ENCODE data around the gene CCPG1. TPM values are rescaled to one million over a fixed set of nuclear protein-coding genes. Genes with fewer than 3 reads are reported as not detected.

The CCPG1 gene
- total and polyA plus RNA-seq, 10 of the 15 experiments (the other 5 are each of a cell fraction or from before 2014, with no cell fraction given), result 5.1 to 15.8 (median 10.0) TPM

DNA sequence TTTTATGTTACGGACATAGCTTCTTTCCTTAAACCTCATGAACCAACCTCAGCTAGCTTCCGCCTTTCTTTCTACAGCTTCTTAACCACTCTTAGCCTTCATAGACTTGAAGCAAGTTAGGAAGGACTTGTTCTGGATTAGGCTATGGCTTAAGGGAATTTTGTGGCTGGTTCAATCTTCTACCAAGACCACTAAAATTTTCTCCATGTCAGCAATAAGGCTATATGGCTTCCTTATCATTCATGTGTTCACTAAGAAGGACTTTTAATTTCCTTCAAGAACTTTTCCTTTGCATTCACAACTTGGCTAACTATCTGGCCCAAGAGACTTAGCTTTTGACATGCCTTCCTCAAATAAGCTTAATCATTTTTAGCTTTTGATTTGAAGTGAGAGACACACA lies 24.5 kb downstream of the CCPG1 start:
- peaks cover 0 to 8% of the 10 kb centered on the region in 2 experiments; a peak in 1 of 4 replicates for H3K36me3 ChIP-seq (ENCODE audit: control insufficient read depth in 2 of 2, insufficient read depth in 2 of 2, low read length in 1 of 2)
- no peak overlapping the region for H3K9ac ChIP-seq (ENCODE audit: control insufficient read depth, insufficient read depth, low read length)
- POLR2A ChIA-PET, result no interaction called here
- TF ChIP-seq BACH1 (IDR thresholded peaks at IDR 0.05; ENCODE audit: borderline replicate concordance), result no peak
- TF ChIP-seq FOS (IDR thresholded peaks at IDR 0.05; ENCODE audit: borderline replicate concordance, extremely low read depth, insufficient read length), result no peak
- TF ChIP-seq, protein P1, sequence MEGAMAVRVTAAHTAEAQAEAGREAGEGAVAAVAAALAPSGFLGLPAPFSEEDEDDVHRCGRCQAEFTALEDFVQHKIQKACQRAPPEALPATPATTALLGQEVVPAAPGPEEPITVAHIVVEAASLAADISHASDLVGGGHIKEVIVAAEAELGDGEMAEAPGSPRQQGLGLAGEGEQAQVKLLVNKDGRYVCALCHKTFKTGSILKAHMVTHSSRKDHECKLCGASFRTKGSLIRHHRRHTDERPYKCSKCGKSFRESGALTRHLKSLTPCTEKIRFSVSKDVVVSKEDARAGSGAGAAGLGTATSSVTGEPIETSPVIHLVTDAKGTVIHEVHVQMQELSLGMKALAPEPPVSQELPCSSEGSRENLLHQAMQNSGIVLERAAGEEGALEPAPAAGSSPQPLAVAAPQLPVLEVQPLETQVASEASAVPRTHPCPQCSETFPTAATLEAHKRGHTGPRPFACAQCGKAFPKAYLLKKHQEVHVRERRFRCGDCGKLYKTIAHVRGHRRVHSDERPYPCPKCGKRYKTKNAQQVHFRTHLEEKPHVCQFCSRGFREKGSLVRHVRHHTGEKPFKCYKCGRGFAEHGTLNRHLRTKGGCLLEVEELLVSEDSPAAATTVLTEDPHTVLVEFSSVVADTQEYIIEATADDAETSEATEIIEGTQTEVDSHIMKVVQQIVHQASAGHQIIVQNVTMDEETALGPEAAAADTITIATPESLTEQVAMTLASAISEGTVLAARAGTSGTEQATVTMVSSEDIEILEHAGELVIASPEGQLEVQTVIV (IDR thresholded peaks at IDR 0.05; ENCODE audit: borderline replicate concordance, partially characterized antibody), result no peak
- TF ChIP-seq RCOR1 (conservative IDR thresholded peaks at IDR 0.05; ENCODE audit: low read depth, low read length), result no peak
- no peak for TF ChIP-seq CBX5 (IDR thresholded peaks at IDR 0.05; ENCODE audit: low read depth)
- no peak for TF ChIP-seq FOXK2 (IDR thresholded peaks at IDR 0.05)
- TF ChIP-seq EED (IDR thresholded peaks at IDR 0.05; ENCODE audit: low read depth), result no peak
- no peak for TF ChIP-seq SUZ12 (IDR thresholded peaks at IDR 0.05; ENCODE audit: unreplicated experiment)
- H3K4me3 ChIP-seq, result no peak overlapping the region
- FAIRE-seq (no peak), DNase-seq (ENCODE audit: low read depth, low spot score) (no peak), ATAC-seq (no peak)
- RAD21 ChIA-PET (ENCODE audit: unreplicated experiment), result no interaction called here
- no peak overlapping the region for H3K4me2 ChIP-seq (ENCODE audit: control insufficient read depth, insufficient read depth)
- intact Hi-C loops (cut with micrococcal nuclease; ENCODE audit: unreplicated experiment) (no loop called here), in situ Hi-C loops (cut with MboI) (no loop called here)
- no peak overlapping the region for H2AFZ ChIP-seq (ENCODE audit: control insufficient read depth, low read depth, low read length)
- no peak overlapping the region for H3K27ac ChIP-seq (ENCODE audit: control insufficient read depth, insufficient read depth)
- 100% methylated on average over 2 of the region's 2 CpGs for WGBS (ENCODE audit: insufficient coverage, insufficient replicate concordance, low lambda C conversion rate, missing lambda C conversion rate)
- H3K9me3 ChIP-seq (replicated peaks; ENCODE audit: control insufficient read depth, insufficient read depth, low read length), result no peaks in the 10 kb centered on the region
- H3K79me2 ChIP-seq (ENCODE audit: control insufficient read depth, insufficient read depth, low read length), result no peaks in the 10 kb centered on the region
- H3K27me3 ChIP-seq (replicated peaks in 1 of 2; ENCODE audit: control insufficient read depth in 2 of 2, insufficient read depth in 2 of 2, low read length in 1 of 2), result no peaks in the 10 kb centered on the region
- H3K4me1 ChIP-seq (ENCODE audit: control insufficient read depth, insufficient read depth, low read length), result no peaks in the 10 kb centered on the region
- CTCF ChIA-PET, result interaction anchor here (0.6 to 1.4 kb wide), 3 partner anchors 35 to 167 kb away, joined by 3 to 4 read pairs (median 4); no protein-coding TSS in a partner anchor
- SMC1A ChIA-PET (ENCODE audit: uncharacterized antibody, unreplicated experiment), result interaction anchor here (1.3 to 1.6 kb wide), 2 partner anchors 10 to 20 kb away, joined by 4 to 6 read pairs; no protein-coding TSS in a partner anchor
- BruUV-seq (replicated peaks), result no TSS peak
- no peaks in the 10 kb centered on the region for H4K20me1 ChIP-seq (ENCODE audit: control insufficient read depth, insufficient read depth)

All from GM12878 (cell line).